Hematopoietic multipotent progenitor cell treated with erythropoietin and hydrocortisone succinate and interleukin-3 and kit ligand, for 8 days (in vitro differentiated cells): ENCODE results near the gene SLC4A1.
"Not testable (repeated sequence)": the region's sequence is repeated elsewhere in the genome, so short reads cannot be mapped to it uniquely, and the experiment has no call there.

Source experiments
- DNase-seq: peaks from one replicate; pipeline ENCODE4 v3.0.0-alpha.2; 2015

Gene SLC4A1

GRCh38 chr17:44255915-44256314 is 12.0 kb downstream of the SLC4A1 start:
- no peak for DNase-seq

GRCh38 chr17:44254361-44255095 is 13.4 kb downstream of the SLC4A1 start:
- DNase-seq: no peak

- no peak for DNase-seq
Observed at GRCh38 chr17:44253006-44253405, 14.9 kb downstream of the SLC4A1 start.

- no peak for DNase-seq
Observed at GRCh38 chr17:44251062-44251461, 16.9 kb downstream of the SLC4A1 start.

GRCh38 chr17:44249501-44250246 is 18.3 kb downstream of the SLC4A1 start:
- no peak for DNase-seq

- DNase-seq: peak; percentile 37
Observed at GRCh38 chr17:44247876-44248736, 19.8 kb downstream of the SLC4A1 start.

GRCh38 chr17:44247440-44247841 is 20.5 kb downstream of the SLC4A1 start:
- no peak for DNase-seq

GRCh38 chr17:44241106-44241624 is 26.8 kb downstream of the SLC4A1 start:
- DNase-seq: peak; percentile 37

GRCh38 chr17:44237886-44238285 is 30.0 kb downstream of the SLC4A1 start:
- not testable (repeated sequence) for DNase-seq

- peak; percentile 62 for DNase-seq
Observed at GRCh38 chr17:44236444-44236991, 31.4 kb downstream of the SLC4A1 start.

- no peak for DNase-seq
Observed at GRCh38 chr17:44235583-44235936, 32.4 kb downstream of the SLC4A1 start.

- DNase-seq: no peak
Observed at GRCh38 chr17:44233582-44233981, 34.4 kb downstream of the SLC4A1 start.

GRCh38 chr17:44232061-44232460 is 35.9 kb downstream of the SLC4A1 start:
- DNase-seq: no peak

GRCh38 chr17:44230140-44230539 is 37.8 kb downstream of the SLC4A1 start:
- DNase-seq: no peak

GRCh38 chr17:44229090-44229489 is 38.8 kb downstream of the SLC4A1 start:
- no peak for DNase-seq

GRCh38 chr17:44223541-44224071 is 44.3 kb downstream of the SLC4A1 start:
- DNase-seq: no peak

- DNase-seq: peak; percentile 93
Observed at GRCh38 chr17:44222112-44222869, 45.6 kb downstream of the SLC4A1 start.

GRCh38 chr17:44221862-44222111 is 46.1 kb downstream of the SLC4A1 start:
- no peak for DNase-seq

GRCh38 chr17:44221084-44221861 is 46.7 kb downstream of the SLC4A1 start:
- DNase-seq: peak; percentile 88

- DNase-seq: peak; percentile 40
Observed at GRCh38 chr17:44220213-44221083, 47.5 kb downstream of the SLC4A1 start.
